ENCODE data around the gene DUSP5. TPM values are rescaled to one million over a fixed set of nuclear protein-coding genes. Genes with fewer than 3 reads are reported as not detected.

Gene DUSP5
- total and polyA plus RNA-seq, 10 of the 15 experiments (the other 5 are each of a cell fraction or from before 2014, with no cell fraction given): 2.1 to 95.9 (median 23.4) TPM

GRCh38 chr10:110456046-110456445, 41.7 kb upstream of the DUSP5 start:
- FAIRE-seq (peak; percentile 7), DNase-seq (ENCODE audit: low read depth, low spot score) (no peak), ATAC-seq (0 out of 3 replicates have a peak, but pooled peaks have one; percentile 6)
- Histone ChIP-seq H3K4me3 (no peak overlapping the region), H3K4me1 (ENCODE audit: control insufficient read depth, insufficient read depth, low read length) (peaks cover 37% of the 10 kb centered on the region), H3K27me3 (replicated peaks in 1 of 2; ENCODE audit: control insufficient read depth in 2 of 2, insufficient read depth in 2 of 2, low read length in 1 of 2) (no peaks in the 10 kb centered on the region), H3K4me2 (ENCODE audit: control insufficient read depth, insufficient read depth) (no peak overlapping the region), H3K79me2 (ENCODE audit: control insufficient read depth, insufficient read depth, low read length) (no peaks in the 10 kb centered on the region), H3K36me3 (ENCODE audit: control insufficient read depth in 2 of 2, insufficient read depth in 2 of 2, low read length in 1 of 2) (no peaks in the 10 kb centered on the region), H3K9ac (ENCODE audit: control insufficient read depth, insufficient read depth, low read length) (no peak overlapping the region), H3K9me3 (replicated peaks; ENCODE audit: control insufficient read depth, insufficient read depth, low read length) (no peaks in the 10 kb centered on the region), H2AFZ (ENCODE audit: control insufficient read depth, low read depth, low read length) (no peak overlapping the region), H4K20me1 (ENCODE audit: control insufficient read depth, insufficient read depth) (no peaks in the 10 kb centered on the region), H3K27ac (ENCODE audit: control insufficient read depth, insufficient read depth) (no peak overlapping the region)
- in situ Hi-C loops (cut with MboI): no loop called here
- RAD21 ChIA-PET (ENCODE audit: unreplicated experiment): interaction anchor here (1.3 kb wide), 1 partner anchor 40 kb away, joined by 3 read pairs; no protein-coding TSS in a partner anchor
- TF ChIP-seq SUPT20H (IDR thresholded peaks at IDR 0.05; ENCODE audit: borderline replicate concordance, control insufficient read depth, low read depth, low read length) (no peak), PKNOX1 (IDR thresholded peaks at IDR 0.05) (peak; percentile 47; the same call in 1 of the 2 replicates), PAX5 (IDR thresholded peaks at IDR 0.05; ENCODE audit: borderline replicate concordance, low read depth, low read length) (no peak), E2F8 (IDR thresholded peaks at IDR 0.05; ENCODE audit: low read depth, partially characterized antibody) (no peak)
- SMC1A ChIA-PET (ENCODE audit: uncharacterized antibody, unreplicated experiment): interaction anchor here (1.0 to 2.0 kb wide), 10 partner anchors 8 to 51 kb away, joined by 3 to 7 read pairs (median 3); no protein-coding TSS in a partner anchor
- no TSS peak for BruUV-seq (replicated peaks)
- intact Hi-C loops (cut with micrococcal nuclease; ENCODE audit: unreplicated experiment): no loop called here
- POLR2A ChIA-PET: interaction anchor here (0.6 to 1.4 kb wide), 7 partner anchors 13 to 123 kb away, joined by 3 to 8 read pairs (median 3); no protein-coding TSS in a partner anchor
- CTCF ChIA-PET: interaction anchor here (1.2 to 1.4 kb wide), 3 partner anchors 14 to 90 kb away, joined by 3 to 6 read pairs (median 5); no protein-coding TSS in a partner anchor
- WGBS (ENCODE audit: insufficient coverage, insufficient replicate concordance, low lambda C conversion rate, missing lambda C conversion rate): 92% methylated on average over 1 of the region's 1 CpG
